GM08714 (cell line): ENCODE measurements around the gene THTPA.
"Not testable (repeated sequence)": the region's sequence is repeated elsewhere in the genome, so short reads cannot be mapped to it uniquely, and the experiment has no call there.

ENCODE experiments used
- H3K4me3 ChIP-seq: fragments of 200-500 bp; sonication (Bioruptor generic); 2 replicates; pipeline ENCODE4 v1.5.1; 2014; ENCODE audit warnings: mild to moderate bottlenecking, low read length, inconsistent platforms
- ZNF274 ChIP-seq: IDR thresholded peaks from 2 replicates; pipeline ENCODE4 v1.6.1; 2012; ENCODE audit warnings: mild to moderate bottlenecking, low read depth, low read length

The THTPA gene

GRCh38 chr14:23525611-23526010, 30.5 kb upstream of the THTPA start:
- H3K4me3 ChIP-seq: no peak overlapping the region
- TF ChIP-seq ZNF274: no peak

DNA sequence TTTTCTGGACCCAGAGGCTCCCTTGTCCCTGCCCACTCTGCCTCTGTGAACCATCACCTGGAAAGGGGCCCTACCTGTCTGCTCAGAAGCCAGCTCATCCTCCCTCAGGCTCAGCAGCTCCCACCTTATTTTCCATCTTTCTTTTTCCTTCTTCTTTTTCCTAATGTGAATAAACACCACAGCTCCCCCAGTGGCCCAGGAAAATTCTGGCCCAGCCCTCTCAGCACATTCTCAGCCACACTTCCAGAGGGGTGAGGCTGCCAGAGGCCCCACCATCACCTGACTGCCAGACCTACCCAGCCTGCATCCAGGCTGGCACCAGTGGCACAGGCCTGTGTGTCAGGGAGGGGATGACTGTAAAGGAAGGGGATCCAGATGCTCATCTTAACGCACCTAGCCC, 27.5 kb upstream of the THTPA start:
- no peak for TF ChIP-seq ZNF274
- H3K4me3 ChIP-seq: no peak overlapping the region

DNA sequence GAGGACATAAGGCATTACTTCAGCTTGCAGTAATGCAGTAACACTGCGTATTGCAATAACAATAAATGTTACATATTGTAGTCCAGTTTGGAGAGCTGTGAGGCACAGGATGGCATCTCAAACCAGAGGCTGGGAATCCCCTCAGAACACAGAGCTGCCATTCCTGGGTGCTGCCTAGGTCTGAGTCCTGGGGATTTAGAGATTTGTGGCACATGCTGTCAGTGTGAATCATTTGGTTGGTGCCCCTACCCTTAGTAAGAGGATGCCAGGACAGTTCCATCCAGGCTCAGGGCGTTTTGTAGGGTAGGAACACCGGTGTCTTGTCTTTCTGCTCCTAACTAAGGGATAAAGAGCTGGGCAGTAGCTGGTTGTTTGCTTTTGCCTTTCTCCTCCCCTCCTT, 27.1 kb upstream of the THTPA start:
- H3K4me3 ChIP-seq: no peak overlapping the region
- no peak for TF ChIP-seq ZNF274

GRCh38 chr14:23530375-23531055, 25.6 kb upstream of the THTPA start:
- TF ChIP-seq ZNF274: no peak
- no peak overlapping the region for H3K4me3 ChIP-seq

DNA sequence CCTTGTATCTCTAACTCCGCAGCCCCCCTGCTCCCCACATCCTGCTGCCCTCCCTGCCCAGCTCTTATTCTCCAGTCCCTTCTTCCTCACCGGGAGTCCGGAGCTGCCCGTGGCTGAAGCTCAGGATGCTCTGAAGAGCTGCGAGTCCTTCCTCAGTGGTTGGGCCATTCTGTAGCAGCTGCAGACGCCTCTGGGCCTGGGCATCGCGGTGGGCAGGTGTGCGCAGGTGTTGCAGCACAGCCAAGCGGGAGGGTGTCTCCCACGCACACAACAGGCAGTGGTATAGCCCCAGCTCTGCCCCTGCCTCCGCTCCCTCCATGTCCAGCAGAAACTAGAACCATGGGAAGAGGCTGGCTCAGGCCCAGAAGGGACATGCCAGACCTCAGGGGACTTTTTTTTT, 24.7 kb upstream of the THTPA start:
- no peak overlapping the region for H3K4me3 ChIP-seq
- no peak for TF ChIP-seq ZNF274

- no peak overlapping the region for H3K4me3 ChIP-seq
- no peak for TF ChIP-seq ZNF274
These were observed 23.4 kb upstream of the THTPA start for GRCh38 chr14:23532658-23533057.

DNA sequence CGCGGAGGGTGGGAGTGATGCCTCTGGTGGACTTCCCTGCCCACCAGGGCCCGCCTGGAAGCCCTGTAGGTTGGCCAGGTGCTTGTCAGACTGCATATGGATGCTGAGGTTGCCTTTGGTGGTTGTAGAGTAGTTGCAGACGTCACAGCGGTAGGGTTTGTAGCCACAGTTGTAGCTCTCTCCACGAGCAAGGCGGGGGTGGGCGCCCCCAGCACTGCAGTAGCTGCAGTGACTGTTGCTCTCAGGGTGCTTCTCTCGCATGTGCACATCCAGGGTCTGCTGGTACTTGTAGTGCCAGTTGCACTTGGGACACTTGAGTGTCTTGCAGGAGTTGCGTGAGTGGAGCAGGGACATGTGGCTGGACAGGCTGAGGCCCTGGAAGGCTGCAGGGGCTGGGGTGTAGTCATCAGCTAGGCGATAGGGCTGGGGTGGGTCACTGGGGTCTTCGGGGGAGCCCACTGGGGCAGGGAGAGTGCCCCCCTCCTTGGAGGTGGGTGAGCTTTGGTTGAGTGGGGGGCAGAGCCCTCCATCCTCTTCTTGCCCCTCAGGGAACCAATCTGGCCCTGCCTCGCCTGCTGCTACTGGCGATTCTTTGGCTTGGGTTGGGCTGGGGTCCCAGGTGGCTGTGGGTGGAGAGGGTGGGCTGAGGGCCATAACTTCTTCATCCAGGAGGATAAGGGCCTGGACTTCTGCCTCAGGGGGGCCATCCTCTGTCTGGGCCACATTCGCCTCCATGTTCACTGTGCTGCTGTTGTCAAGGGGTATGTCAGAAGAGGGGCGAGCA, 22.2 kb upstream of the THTPA start:
- no peak overlapping the region for H3K4me3 ChIP-seq
- TF ChIP-seq ZNF274: no peak

- no peak for TF ChIP-seq ZNF274
- H3K4me3 ChIP-seq: no peak overlapping the region
These were observed 20.1 kb upstream of the THTPA start for GRCh38 chr14:23535943-23536342.

DNA sequence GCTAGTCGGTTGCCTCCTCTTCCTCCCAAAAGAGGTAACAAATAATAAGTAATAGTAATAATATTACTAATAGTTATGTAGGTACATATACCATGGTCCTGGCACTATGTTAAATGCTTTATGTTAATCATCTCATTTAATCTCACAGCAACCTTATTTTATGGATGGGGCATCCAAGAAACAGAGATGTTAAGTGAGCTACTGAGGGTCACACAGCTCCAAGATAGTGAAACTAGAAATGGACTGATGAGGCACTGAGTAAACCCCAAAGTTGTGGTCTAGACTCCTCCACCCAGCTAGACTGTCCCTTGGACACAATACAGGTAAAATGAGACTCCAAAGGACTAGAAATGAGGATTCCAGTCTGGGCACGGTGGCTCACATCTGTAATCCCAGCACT, 19.6 kb upstream of the THTPA start:
- no peak for TF ChIP-seq ZNF274
- H3K4me3 ChIP-seq: no peak overlapping the region

GRCh38 chr14:23536906-23537305, 19.2 kb upstream of the THTPA start:
- H3K4me3 ChIP-seq: not testable (repeated sequence)

DNA sequence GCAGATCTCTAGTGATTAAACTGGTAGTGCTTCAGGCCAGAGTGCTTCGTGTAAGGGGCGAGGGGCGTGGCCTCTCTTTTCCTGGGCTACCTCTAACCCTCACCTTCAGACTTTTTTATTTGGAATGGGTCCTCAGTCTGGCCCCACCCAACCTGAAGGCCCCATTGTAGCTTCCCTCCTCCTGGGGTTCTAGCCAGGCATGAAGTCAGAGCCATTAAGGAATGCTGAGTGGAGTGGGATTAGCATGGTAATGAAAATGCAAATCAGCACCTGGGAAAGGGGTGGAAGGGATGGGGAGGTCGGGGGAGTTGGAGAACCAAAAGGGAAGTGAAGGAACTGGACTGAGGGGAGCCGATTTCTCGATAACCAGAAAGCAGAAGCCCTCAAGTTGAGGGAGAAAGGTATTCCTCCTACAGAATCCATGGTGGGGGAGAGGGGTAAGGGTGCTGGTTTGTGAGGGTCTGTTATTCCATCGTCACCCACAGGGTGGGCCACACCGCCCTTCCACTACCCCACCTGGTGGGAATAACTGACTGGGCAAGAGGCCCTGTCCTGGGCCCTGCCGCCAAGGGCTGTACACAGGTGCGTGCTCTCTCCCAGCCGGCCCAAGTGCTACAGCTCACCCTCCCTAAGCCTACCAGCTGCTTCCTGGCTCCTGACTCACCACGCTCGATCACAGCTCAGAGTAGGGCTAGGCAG, 18.6 kb upstream of the THTPA start:
- no peak overlapping the region for H3K4me3 ChIP-seq
- TF ChIP-seq ZNF274: no peak

DNA sequence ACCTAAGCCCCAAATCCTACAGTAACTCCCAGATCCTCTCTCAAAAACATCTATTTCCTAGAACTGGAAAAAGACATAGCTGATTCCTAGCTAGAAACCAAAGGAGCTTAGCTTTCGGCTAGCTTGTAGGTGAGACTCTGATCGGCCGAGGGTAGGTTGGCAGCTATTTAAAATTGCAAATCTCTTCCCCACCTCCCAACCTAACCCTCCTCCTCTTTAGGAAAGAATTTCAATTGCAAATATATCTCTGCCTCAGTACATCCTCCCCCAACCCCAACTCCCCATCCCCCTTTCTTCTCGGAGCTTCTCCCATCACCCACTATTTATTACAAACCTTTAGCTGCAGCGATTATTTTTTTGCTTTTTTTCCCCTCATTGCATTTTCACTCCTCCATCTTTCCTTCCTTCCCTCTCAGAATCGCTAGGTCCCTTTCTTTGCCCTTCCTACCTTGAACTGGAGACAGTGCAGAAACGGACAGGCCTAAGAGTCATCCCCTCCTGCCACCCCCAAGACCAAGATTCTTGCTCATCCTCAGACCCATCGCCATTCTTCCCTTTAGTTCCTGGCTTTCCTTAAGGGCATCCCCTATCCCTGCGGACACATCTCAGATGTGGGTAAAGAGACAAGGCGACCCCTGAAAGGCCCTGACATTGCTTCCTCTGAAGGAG, 17.9 kb upstream of the THTPA start:
- no peak overlapping the region for H3K4me3 ChIP-seq
- TF ChIP-seq ZNF274: no peak

DNA sequence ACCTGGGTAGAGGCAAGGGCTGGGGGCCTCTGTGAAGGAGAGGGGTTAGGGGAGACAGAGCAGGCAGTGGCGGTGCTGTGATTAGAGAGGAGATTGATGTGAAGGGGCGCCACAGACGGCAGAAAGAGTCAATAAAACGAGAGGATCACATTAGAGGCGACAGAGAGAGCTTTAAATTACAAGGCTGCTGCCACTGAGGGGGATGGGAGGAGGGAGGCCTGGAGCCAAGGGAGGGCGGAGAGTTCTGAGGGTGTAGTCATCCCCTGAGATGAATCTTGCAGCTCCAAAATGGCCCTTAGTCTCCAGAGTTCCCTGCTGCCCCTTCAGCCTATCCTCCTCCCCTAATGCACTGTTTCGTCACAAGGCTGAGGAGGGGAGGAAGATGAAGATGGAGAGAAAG, 17.3 kb upstream of the THTPA start:
- TF ChIP-seq ZNF274: no peak
- no peak overlapping the region for H3K4me3 ChIP-seq

DNA sequence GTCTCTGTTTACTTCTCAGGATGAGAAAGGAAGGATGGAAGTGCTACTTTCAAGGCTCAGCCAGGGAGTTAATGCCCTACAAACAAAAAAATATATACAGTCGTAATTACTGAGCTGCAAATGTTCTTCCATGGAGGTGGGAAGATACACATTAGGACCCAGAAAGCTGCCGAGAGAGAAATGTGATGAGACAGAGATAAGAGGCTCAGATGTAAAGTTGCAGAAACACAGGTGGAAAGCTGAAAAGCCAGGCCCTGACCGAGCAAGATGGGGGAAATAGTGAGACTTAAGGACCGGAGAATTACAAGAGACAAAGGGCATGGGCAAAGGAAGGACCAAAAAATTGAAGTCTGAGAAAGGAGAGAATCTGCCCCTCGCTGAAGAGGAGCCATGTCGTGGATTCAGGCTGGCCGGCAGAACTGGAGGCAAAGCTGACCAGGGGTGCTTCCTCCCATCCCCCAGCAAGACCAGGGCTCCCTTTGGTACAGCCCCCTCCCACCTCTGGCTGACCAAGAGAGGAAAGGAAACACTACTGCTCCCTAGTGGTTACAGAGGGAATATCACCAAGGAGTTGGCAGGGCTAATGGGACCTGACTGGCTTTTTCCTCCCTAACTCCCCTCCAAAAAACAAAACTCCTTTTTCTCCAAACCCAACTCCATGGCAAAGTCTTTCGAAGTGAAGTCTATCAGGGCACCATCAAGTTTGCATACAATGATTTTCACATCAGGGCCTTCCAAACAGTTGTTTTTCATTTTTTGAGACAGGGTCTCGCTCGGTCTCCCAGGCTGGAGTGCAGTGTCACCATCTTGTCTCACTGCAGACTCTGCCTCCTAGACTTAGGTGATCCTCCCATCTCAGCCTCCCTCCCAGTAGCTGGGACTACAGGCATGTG, 16.6 kb upstream of the THTPA start:
- H3K4me3 ChIP-seq: no peak overlapping the region
- no peak for TF ChIP-seq ZNF274

DNA sequence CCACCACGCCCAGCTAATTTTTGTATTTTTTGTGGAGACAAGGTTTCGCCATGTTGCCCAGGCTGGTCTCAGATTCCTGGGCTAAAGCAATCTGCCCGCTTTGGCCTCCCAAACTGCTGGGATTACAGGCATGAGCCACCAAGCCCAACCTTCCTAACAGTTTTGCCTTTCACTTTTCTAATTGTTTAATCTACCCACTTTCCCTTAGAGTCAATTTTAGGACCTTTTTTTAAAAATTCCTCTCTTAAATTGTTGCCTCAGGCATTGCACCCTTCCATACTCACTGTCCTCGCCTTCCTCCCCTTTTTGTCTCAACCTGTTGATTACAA, 16.0 kb upstream of the THTPA start:
- H3K4me3 ChIP-seq: no peak overlapping the region
- TF ChIP-seq ZNF274: no peak
